Pulmonary artery endothelial cell (primary cell): Measurements from ENCODE around the gene PISD. TPM values are rescaled to one million over a fixed set of nuclear protein-coding genes. Genes with fewer than 3 reads are reported as not detected.
A peak's percentile ranks its signal among the peaks of the same experiment; 100 is the strongest.
"Not testable (repeated sequence)": the region's sequence is repeated elsewhere in the genome, so short reads cannot be mapped to it uniquely, and the experiment has no call there.

Source experiments
- DNase-seq: peaks from one replicate; pipeline ENCODE4 v3.0.0-alpha.2; 2011; ENCODE audit warnings: low read depth, low spot score
- total RNA-seq: library from RNA; depleted of rRNA; stranded (reverse); fragments of >200 nt; gene quantifications from 2 replicates; pipeline ENCODE4 v1.2.3, GENCODE V29; 2014

The PISD gene
- total RNA-seq, 1 donor from 2014 or later, result 39.4 TPM

GRCh38 chr22:31610611-31611010 is 51.4 kb downstream of the PISD start:
- DNase-seq, result no peak

GRCh38 chr22:31609716-31610115 is 52.3 kb downstream of the PISD start:
- DNase-seq, result no peak

GRCh38 chr22:31607696-31608095 is 54.3 kb downstream of the PISD start:
- no peak for DNase-seq

GRCh38 chr22:31605851-31606585 is 56.0 kb downstream of the PISD start:
- DNase-seq, result no peak

GRCh38 chr22:31604746-31605705 is 57.0 kb downstream of the PISD start:
- DNase-seq, result no peak

GRCh38 chr22:31604137-31604705 is 57.8 kb downstream of the PISD start:
- no peak for DNase-seq

- no peak for DNase-seq
Observed at GRCh38 chr22:31603574-31603973, 58.4 kb downstream of the PISD start.

GRCh38 chr22:31603081-31603525 is 58.9 kb downstream of the PISD start:
- DNase-seq, result no peak

- DNase-seq, result peak; percentile 63
Observed at GRCh38 chr22:31602259-31602952, 59.6 kb downstream of the PISD start.

GRCh38 chr22:31595271-31595670 is 66.7 kb downstream of the PISD start:
- DNase-seq, result no peak

- DNase-seq, result not testable (repeated sequence)
Observed at GRCh38 chr22:31590161-31590560, 71.9 kb downstream of the PISD start.

GRCh38 chr22:31588970-31589675 is 72.9 kb downstream of the PISD start:
- no peak for DNase-seq

GRCh38 chr22:31586137-31586920 is 75.7 kb downstream of the PISD start:
- DNase-seq, result no peak

GRCh38 chr22:31585161-31585859 is 76.7 kb downstream of the PISD start:
- DNase-seq, result no peak

GRCh38 chr22:31584804-31585160 is 77.2 kb downstream of the PISD start:
- no peak for DNase-seq

GRCh38 chr22:31583861-31584485 is 78.0 kb downstream of the PISD start:
- DNase-seq, result no peak

- DNase-seq, result no peak
Observed at GRCh38 chr22:31579835-31580242, 82.2 kb downstream of the PISD start.

- no peak for DNase-seq
Observed at GRCh38 chr22:31578171-31578570, 83.8 kb downstream of the PISD start.

GRCh38 chr22:31577711-31578110 is 84.3 kb downstream of the PISD start:
- DNase-seq, result no peak
